Astrocyte (in vitro differentiated cells and primary cell): ENCODE measurements around the gene PEA15.

ENCODE experiments used
- CTCF ChIP-seq: IDR thresholded peaks from 2 replicates; pipeline ENCODE4 v1.5.1; 2011; ENCODE audit warnings: low read depth, mild to moderate bottlenecking, inconsistent platforms, low read length, moderate library complexity; ENCODE audit not compliant: insufficient read depth
- EZH2 ChIP-seq: IDR thresholded peaks from 2 replicates; pipeline ENCODE4 v1.6.1; 2012; ENCODE audit warnings: mild to moderate bottlenecking, low read length, inconsistent platforms; ENCODE audit not compliant: insufficient read depth

GRCh38 chr1:160206421-160207117 is 1.4 kb downstream of the PEA15 start:
- TF ChIP-seq EZH2 (no peak), CTCF (no peak)
